CD4-positive, alpha-beta T cell treated with Interferon gamma for 1 hour (primary cell): ENCODE measurements around the gene ANXA6.
"Not testable (repeated sequence)": the region's sequence is repeated elsewhere in the genome, so short reads cannot be mapped to it uniquely, and the experiment has no call there.

Experiments used
- DNase-seq: peaks from one replicate; pipeline ENCODE4 v3.0.0-alpha.2; 2020

Gene ANXA6

DNA sequence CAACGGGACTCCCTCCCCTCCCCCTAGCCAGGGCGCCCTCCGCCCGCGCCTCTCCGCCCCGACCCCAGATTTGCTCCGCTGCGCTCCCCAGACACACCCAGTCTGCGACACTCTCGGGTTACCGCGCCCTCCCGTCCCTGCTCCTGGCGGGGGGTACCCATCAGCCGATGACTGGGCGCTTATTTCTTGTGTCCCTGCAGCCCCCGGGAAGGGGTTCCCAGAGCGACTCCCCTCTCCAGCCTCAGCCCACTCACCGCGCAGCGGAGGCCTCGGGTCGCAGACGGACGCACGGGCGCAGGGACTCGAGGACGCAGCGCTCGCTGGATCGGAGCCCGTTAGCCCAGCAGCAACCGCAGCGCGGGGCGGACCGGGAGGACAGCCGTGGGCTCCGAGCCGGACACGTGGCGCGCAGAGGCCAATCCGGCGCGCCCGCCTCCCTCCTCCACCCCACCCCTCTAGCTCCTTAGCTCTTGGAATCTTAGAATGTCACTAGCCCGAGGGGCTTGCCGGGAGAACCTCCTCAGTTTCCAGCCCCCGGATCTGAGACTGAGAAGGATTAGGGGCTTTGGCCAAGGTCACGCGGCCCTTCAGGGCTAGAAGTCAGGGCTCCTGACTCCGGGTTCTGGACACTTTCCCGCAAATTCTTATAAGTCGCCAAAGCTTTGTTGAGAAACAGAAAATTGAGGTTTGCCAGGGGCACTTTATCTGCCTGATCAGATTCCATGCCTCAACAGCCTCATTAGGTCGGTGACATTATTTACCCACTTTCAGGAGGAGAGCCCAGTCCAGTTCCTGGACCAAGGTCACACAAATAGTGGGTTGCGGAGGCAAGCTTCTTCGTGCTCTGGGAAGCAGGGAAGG is at the start of gene ANXA6:
ANXA6 (minus strand) TSS at position 354 of the 861 bp plus-strand sequence. CDS start 9,878 bp downstream, outside the sequence.
- DNase-seq, result peak; percentile 58

DNA sequence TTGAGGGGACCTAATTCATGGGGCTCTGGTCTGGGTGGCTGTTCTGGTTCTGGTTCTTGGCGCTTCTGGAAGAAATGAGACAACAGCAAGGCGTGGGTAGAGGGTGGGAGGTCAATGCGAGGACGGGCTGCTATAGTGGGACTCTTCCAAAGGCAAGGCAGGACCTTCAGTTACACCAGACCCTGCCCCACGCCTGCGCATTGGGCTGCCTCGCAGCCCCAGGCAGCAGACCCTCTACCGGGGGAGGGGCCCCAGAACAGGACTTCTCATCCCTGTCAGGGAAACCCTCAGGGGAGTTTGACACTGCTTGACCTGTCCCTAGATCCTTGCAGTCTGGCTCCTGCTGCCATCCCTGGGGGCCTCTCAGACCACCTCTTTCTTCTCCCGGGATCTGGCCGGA is 47.8 kb upstream of the ANXA6 start:
- no peak for DNase-seq

- DNase-seq, result no peak
These were observed 46.5 kb upstream of the ANXA6 start for GRCh38 chr5:151204051-151204450.

GRCh38 chr5:151202381-151203139 is 45.0 kb upstream of the ANXA6 start:
- DNase-seq, result peak; percentile 38

DNA sequence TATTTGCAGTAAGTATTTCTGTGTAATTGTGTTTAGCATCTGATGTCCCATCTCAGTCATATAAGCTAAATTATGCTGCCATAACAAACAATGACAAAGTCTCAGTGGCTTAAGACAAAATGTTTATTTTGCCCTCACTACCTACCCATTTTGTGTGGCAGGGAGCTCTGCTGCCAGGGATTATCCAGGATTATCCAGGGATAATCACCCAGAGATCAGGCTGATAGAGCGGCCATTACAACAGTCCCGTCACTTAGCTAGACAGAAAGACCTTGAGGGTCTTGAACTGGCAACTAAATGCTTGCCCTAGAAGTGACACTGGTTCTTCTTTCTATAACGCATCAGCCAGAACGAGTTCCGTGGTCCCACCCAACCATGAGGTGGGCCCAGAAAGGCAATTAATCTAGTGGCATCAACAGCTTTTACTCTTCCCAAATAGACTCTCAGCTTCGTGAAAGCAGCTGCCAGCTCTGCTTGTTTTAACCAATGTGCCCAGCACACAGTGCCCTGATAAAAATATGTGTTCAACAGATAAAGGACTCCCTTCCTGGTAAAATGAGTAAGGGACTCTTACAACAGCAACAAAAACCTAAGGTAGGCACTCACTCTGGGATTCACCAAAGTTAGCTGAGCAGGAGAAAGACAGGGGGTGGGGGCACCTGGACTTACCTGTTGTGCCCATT is 43.5 kb upstream of the ANXA6 start:
- no peak for DNase-seq

DNA sequence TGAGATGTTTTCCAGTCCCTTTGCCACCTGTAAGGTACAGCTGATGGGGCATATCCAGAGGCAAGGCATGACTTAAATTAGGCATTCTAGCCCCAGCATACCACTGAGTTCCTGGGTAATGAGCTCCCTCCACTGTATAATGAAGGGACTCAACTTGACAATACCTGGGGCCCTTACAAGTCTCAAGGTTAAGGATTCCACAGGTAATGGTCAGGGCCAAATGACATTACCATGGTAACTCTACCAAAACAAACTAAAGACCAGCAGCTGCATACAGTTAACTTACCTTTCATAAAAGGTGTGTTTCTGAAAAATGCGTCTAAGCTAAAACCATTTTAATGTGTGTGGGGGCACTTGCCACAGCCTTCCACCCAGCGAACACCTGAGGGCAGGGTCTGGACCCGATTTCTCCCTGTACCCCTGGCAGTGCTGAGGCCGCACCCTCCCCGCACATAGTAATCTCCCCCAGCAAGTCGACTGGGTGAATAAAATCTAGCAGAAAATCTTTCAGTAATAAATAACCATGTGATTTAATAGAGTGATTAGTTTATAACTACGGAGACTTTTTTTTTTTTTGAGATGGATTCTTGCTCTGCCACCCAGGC is 42.1 kb upstream of the ANXA6 start:
- no peak for DNase-seq

DNA sequence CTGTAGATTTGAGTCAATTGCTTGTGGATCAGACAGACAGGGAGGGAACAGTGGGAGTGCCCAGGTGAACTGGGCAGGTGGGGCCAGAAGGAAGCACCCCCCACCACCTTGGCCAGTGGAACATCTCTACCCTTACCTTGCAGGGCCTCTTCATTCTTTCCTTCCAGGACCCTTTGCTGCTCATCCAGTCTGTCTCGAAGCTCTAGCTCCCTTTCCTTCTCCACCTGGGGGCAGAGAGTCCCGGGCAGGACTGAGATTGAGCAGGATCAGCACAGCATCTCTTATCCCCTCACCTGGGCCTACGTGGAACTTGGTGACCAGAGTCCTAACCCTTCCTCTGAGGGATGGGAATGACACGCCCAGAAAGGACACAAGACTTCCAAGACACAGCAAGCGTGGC is 41.3 kb upstream of the ANXA6 start:
- no peak for DNase-seq

GRCh38 chr5:151197291-151197600 is 39.7 kb upstream of the ANXA6 start:
- not testable (repeated sequence) for DNase-seq

DNA sequence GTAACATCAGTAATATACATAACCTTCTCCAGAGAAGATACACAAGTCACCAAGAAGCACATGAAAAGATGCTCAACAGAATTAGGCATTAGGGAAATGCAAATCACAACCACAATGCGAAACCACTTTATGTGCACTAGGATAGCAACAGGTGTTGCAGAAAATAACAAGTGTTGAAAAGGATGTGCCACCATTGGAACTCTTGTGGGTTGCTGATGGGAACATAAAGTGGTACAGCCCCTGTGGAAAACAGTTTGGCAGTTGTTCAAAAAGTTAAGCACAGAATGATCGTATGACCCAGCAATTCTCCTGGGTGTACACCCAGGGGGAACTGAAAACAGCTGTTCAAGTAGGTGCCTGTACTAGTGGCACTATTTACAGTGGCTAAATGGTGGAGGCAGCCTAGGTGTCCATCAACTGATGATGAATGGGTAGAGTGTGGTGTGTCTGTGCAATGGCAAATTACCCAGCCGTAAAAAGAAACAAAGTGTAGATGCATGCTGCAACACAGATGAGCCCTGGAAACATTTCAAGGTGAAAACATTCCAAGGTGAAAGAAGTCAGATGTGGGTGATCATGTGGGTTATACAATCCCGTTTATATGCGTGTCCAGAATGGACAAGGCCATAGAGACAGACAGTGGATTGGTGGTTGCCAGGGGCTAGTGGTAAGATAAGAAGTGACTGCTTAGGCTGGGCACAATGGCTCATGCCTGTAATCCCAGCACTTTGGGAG is 39.1 kb upstream of the ANXA6 start:
- DNase-seq, result peak; percentile 13

DNA sequence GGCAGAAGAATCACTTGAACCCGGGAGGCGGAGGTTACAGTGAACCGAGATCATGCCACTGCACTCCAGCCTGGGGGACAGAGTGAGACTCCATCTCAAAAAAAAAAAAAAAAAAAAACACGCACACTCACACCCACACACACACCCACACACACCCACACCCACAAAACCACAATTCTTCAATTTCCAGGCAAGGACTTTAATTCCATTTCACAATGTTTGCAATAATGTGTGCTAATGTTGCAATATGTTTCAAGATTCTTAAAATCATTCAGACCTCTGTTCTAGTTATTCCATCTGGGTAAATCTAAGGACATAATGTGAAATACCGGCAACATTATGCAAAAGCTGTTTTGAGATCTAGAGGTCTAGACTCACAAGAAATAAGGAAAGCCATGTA is 38.0 kb upstream of the ANXA6 start:
- DNase-seq, result no peak

GRCh38 chr5:151192626-151193025 is 35.0 kb upstream of the ANXA6 start:
- no peak for DNase-seq

- no peak for DNase-seq
These were observed 34.1 kb upstream of the ANXA6 start for GRCh38 chr5:151191661-151192060.

DNA sequence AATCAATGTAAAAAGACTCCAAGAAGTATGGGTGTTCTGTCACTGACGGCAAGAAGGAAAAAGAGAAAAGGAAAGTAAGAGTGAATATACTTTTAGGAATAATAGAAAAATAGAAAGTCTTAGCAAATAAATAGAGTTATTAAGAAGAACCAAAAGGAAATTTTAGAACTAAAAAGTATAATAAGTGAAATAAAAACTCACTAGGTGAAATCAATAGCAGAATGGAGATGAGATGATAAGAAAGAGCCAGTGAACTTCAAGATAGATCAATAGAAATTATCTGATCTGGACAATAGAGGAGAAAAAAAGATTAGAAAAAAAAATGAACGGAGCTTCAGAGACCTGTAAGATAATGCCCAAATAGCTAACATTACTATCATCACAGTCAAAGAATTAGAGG is 31.6 kb upstream of the ANXA6 start:
- no peak for DNase-seq

DNA sequence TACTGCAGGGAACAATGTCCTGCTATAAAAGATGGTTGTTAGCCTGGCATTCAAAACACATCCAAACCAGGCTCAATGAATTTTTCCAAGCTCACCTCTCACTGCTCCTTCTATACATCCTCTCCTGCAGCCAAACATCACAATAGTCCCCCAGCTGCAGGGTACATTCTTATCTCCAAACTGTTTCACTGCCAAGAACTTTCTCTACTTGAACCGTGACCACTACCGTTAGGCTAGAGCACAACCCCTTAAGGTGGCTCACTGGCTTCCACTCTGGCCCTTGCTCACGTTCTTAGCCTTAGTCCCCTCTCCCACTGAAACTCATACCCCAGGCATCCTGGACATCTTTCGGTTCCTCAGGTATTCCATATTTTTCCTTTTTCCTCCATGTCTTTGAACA is 29.0 kb upstream of the ANXA6 start:
- DNase-seq, result no peak

- DNase-seq, result no peak
These were observed 28.5 kb upstream of the ANXA6 start for GRCh38 chr5:151186052-151186451.

DNA sequence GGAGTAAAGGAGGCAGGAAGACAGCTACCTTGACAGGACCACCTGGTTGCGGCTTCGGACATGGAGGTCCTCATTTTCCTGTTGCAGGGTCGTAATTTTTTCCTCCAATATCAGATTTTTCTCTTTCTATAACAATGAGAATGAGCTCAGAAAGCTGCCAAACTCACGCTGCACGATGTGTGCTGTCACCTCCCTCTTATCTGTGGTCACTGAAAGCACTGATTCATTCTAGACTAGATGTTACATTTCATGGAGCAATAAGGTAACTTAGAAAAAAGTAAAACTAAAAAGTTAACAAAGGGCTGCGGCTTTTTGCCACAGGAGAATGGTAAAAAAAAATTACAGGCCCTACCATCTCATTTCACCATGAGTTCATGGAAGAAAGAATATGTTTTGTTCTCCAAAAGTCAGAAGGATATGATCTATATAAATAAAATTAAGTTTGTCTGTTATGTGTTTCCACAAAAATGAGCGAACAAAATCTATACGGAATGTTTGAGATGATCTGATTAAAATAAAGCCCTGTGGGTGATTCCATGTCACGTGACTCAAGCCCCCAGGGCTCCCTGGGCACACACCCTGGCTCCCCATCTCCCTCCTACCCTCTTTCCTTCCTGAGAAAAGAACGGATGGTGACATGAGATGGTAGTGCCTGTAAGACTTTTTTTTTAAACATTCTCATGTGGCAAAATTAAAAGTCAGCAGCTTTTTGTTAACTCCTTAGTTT is 26.9 kb upstream of the ANXA6 start:
- no peak for DNase-seq

DNA sequence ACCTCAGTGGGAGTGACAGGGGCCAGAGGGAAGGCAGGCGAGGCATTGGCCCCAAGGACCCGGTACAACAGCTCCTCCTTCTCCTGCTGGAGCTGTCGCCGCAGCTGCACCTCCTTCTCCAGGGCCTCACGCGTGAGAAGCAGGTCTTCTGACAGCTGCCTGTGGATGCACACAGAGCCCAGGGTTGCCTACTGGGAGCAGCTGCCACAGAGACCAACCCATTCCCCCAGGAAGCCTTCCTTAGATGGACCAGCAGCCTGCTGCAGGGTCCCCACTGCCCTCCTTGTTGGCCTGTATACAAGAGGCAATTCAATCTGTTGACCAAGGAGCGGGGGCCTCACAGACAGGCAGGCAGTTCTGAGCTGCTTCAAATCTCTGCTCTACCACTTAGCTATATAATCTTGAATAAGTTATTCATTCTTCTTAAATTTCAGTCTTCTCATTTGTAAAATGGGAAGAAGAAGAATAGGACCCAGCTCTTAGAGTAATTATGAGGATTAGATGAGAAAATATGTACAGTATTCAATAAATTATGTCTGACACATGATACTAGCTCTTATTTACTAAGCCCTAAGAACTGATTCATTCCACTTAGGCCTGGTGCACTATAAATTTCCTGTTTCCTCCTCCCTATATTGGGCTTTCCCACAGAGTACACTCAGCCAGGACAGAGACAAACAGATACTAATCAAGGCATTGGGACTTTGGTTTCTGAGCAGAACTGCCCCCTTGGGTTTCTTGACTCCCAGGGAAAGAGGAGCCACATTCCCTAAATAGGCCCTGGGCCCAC is 26.1 kb upstream of the ANXA6 start:
- DNase-seq, result no peak

DNA sequence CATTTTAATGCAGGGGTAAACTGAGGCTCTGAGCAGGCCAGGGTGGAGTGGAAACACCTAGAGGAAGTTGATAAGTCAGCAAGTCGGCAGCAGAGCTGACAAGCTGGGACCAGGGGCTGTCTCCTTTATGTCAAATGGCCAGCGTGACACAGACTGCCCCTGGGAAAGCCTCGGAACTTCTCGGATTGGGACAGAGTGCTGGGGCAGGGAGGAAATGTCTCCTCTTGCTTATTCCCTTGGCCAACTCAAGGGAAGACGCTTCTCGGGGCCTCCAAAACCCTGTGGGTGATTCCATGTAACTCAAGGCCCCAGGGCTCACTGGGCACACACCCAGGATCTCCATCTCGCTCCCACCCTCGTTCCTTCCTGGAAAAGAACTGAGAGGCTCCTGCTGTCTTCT is 25.4 kb upstream of the ANXA6 start:
- DNase-seq, result no peak

GRCh38 chr5:151182524-151182900 is 24.9 kb upstream of the ANXA6 start:
- DNase-seq, result no peak

- DNase-seq, result no peak
These were observed 24.4 kb upstream of the ANXA6 start for GRCh38 chr5:151181818-151182523.
